NT2/D1 (cell line): ENCODE data around the gene NLN.

ENCODE experiments used
- SUZ12 ChIP-seq: IDR thresholded peaks from 2 replicates; pipeline ENCODE4 v1.6.1; 2011; ENCODE audit not compliant: insufficient read length, insufficient read depth; ENCODE audit errors: extremely low read depth
- YY1 ChIP-seq: IDR thresholded peaks from 2 replicates; pipeline ENCODE4 v1.6.1; 2011; ENCODE audit not compliant: insufficient read length, insufficient read depth
- ZNF274 ChIP-seq: IDR thresholded peaks from 2 replicates; pipeline ENCODE4 v1.6.1; 2011; ENCODE audit warnings: mild to moderate bottlenecking, low read depth, low read length

- no peak for TF ChIP-seq SUZ12
- TF ChIP-seq YY1 = no peak
- TF ChIP-seq ZNF274 = no peak
Measured at GRCh38 chr5:65873181-65873750, 151.3 kb downstream of the NLN start.
